ENCODE measurements around the gene SETD7.

DNA sequence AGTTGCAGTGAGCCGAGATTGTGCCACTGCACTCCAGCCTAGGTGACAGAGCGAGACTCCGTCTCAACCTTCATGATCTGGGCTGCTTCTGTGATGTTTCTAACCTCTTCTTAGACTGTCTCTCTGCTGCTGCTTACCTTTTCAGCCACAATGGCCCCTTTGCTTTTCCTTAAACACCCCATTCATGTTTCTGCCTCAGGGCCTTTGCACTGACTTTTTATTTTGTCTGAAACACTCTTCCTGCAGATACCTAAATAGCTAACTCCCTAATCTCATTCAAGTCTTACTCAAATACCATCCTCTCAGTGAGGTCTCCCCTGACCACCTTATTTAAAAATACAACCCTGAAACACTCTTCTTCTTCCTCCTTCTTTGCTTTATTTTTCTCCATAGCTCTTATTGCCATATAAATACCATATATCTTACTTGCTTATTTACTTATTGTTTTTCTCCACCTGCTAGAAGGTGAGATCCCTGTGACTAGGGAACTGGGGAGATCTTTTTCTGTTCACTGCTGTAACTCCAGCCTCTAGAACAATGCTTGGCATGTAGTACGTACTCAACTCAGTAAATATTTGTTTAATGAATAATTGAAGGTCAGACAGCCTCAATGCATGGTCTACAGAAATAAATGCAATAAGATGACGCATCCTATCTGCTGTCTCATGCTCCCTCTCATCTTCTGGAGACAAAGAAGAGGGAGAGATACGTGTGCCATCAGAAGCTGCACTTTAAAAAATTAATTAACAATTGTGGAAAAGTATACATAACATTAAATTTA is 43.8 kb upstream of the SETD7 start:
- TF ChIP-seq, protein P1, sequence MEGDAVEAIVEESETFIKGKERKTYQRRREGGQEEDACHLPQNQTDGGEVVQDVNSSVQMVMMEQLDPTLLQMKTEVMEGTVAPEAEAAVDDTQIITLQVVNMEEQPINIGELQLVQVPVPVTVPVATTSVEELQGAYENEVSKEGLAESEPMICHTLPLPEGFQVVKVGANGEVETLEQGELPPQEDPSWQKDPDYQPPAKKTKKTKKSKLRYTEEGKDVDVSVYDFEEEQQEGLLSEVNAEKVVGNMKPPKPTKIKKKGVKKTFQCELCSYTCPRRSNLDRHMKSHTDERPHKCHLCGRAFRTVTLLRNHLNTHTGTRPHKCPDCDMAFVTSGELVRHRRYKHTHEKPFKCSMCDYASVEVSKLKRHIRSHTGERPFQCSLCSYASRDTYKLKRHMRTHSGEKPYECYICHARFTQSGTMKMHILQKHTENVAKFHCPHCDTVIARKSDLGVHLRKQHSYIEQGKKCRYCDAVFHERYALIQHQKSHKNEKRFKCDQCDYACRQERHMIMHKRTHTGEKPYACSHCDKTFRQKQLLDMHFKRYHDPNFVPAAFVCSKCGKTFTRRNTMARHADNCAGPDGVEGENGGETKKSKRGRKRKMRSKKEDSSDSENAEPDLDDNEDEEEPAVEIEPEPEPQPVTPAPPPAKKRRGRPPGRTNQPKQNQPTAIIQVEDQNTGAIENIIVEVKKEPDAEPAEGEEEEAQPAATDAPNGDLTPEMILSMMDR (conservative IDR thresholded peaks at IDR 0.05; ENCODE audit: low read depth in 2 of 2): no peak
- TF ChIP-seq EZH2 (IDR thresholded peaks at IDR 0.05; ENCODE audit: low read depth, unreplicated experiment) (no peak), ZNF331 (CRISPR knock-in tag; IDR thresholded peaks at IDR 0.05; ENCODE audit: low read depth) (no peak), POLR2AphosphoS5 (IDR thresholded peaks at IDR 0.05; ENCODE audit: low read depth) (no peak), EZH2phosphoT487 (IDR thresholded peaks at IDR 0.05; ENCODE audit: unreplicated experiment) (no peak), CREB1 (CRISPR knock-in tag; IDR thresholded peaks at IDR 0.05; ENCODE audit: low read depth) (no peak), ZNF462 (CRISPR knock-in tag; IDR thresholded peaks at IDR 0.05) (no peak), NANOG (IDR thresholded peaks at IDR 0.05; ENCODE audit: borderline replicate concordance) (no peak), ZNF114 (CRISPR knock-in tag; IDR thresholded peaks at IDR 0.05) (no peak), JUNB (IDR thresholded peaks at IDR 0.05; ENCODE audit: unreplicated experiment) (no peak)
- TF ChIP-seq, protein P2, sequence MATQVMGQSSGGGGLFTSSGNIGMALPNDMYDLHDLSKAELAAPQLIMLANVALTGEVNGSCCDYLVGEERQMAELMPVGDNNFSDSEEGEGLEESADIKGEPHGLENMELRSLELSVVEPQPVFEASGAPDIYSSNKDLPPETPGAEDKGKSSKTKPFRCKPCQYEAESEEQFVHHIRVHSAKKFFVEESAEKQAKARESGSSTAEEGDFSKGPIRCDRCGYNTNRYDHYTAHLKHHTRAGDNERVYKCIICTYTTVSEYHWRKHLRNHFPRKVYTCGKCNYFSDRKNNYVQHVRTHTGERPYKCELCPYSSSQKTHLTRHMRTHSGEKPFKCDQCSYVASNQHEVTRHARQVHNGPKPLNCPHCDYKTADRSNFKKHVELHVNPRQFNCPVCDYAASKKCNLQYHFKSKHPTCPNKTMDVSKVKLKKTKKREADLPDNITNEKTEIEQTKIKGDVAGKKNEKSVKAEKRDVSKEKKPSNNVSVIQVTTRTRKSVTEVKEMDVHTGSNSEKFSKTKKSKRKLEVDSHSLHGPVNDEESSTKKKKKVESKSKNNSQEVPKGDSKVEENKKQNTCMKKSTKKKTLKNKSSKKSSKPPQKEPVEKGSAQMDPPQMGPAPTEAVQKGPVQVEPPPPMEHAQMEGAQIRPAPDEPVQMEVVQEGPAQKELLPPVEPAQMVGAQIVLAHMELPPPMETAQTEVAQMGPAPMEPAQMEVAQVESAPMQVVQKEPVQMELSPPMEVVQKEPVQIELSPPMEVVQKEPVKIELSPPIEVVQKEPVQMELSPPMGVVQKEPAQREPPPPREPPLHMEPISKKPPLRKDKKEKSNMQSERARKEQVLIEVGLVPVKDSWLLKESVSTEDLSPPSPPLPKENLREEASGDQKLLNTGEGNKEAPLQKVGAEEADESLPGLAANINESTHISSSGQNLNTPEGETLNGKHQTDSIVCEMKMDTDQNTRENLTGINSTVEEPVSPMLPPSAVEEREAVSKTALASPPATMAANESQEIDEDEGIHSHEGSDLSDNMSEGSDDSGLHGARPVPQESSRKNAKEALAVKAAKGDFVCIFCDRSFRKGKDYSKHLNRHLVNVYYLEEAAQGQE (IDR thresholded peaks at IDR 0.05; ENCODE audit: unreplicated experiment): no peak
